Fibroblast of upper back skin (primary cell): Measurements from ENCODE around the gene ZNF362.
"Not testable (repeated sequence)": the region's sequence is repeated elsewhere in the genome, so short reads cannot be mapped to it uniquely, and the experiment has no call there.

Experiments
- DNase-seq: peaks from one replicate; pipeline ENCODE4 v3.0.0-alpha.2; 2013

Gene ZNF362

DNA sequence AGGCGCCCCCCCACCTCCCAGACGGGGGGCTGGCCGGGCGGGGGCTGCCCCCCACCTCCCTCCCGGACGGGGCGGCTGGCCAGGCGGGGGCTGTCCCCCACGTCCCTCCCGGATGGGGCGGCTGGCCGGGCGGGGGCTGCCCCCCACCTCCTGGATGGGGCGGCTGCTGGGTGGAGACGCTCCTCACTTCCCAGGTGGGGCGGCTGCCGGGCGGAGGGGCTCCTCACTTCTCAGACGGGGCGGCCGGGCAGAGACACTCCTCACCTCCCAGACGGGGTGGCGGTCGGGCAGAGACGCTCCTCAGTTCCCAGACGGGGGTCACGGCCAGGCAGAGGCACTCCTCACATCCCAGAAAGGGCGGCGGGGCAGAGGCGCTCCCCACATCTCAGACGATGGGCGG, 53.1 kb downstream of the ZNF362 start:
- not testable (repeated sequence) for DNase-seq

DNA sequence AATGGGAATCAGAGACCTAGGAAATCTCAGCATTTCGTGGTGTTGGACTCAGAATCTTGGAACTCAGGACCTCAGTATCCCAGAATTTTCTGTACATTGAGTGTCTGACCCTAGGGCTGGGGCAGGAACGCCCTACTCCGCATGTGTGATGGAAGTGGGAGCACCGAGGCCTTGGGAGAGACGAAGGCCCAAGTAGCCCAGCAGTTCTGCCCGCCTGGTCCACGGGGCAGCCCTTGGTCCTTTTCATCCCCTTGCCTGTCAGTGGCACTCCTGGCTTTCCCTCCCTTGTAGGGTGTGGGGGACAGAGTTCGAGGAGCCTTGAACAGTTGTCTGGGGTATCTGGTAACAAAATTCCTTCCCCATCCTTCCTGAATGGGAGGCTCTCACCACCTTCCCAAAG, 54.4 kb downstream of the ZNF362 start:
- no peak for DNase-seq

DNA sequence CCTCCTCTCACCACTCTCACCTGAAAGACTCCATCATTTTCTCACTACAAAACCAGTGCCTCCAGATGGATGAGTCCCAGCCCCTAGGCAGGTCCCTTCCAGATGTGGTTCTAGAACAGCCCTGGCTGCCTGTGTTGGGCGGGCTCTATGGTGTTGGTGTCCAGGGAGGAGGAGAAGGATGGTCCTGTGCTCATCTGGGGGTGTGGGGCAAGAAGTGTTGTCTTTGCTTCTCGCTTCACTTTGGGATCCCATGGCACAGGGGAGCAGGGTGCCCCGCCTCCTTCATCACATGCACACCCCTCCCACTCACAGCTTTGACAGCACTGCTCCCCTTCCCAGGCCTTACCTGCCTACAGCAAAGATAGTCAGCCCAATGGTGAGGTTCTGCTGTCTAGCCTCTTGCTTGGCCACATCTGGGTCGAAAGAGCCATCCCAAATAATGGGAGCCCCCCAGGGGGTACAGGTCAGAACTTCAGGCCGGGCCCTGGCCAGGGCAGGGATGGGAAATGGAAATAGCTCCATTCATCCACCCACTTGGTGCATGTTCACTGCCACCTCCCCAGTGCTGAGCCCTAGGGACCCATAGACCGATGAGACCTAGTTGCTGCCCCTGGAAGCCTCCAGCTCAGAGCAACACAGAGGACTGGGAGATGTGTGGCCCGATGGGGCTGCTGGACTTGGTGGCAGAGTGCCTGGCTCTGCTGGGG, 55.6 kb downstream of the ZNF362 start:
- no peak for DNase-seq

DNA sequence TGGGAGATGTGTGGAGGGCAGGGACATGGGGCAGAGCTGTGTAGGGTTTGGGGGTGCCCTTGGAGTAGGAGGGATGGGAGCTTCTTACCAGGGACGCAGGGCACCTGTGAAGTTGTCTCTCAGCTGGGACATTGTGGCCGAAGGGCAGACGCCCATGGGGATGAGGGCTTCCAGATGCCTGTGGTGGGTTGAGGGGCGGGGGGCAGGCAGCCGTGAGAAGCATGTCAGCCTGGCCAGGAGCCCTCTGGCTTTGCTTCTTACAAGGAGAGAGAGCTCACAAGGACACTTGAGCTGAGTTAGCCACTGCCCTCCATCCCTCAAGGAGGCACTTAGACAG, 56.1 kb downstream of the ZNF362 start:
- DNase-seq: no peak

DNA sequence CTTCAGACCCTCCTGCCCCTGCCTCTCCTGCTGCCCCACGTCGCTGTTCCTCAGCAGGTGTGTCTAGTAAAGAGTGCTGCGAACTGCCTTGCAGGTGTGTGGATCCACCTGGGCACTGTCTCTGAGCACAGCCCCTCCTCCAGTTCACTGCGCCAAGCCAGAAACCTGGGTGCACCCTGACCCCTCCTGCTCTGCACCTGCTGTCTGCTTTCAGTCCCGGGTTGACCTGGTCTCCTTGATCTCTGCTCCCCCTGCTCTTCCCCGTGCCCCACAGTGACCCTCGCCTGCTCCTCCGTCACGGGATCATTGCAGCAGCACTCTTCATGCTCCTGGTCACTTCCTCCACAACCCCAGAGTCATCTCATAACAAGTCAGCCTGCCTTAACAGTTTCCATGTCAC, 58.1 kb downstream of the ZNF362 start:
- no peak for DNase-seq

DNA sequence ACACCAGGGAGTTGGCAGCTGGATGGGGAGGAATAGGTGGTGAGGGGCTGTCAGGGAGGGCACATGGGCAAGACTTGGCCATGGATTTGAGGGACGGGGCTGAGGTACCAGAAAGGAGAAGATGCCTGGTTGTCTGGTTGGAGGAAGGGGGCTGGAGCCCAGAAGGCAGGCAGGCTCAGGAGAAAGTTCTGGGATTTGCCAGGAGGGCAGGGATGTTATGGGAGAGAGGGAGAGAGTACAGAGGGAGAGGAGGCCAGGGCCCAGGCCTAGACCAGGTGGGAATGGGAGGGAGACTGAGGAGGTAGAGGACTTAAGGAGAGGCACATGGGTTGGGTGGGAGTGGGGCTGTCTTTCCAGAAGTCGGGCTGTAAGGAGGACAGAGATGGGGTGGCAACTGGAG, 60.3 kb downstream of the ZNF362 start:
- DNase-seq: no peak

DNA sequence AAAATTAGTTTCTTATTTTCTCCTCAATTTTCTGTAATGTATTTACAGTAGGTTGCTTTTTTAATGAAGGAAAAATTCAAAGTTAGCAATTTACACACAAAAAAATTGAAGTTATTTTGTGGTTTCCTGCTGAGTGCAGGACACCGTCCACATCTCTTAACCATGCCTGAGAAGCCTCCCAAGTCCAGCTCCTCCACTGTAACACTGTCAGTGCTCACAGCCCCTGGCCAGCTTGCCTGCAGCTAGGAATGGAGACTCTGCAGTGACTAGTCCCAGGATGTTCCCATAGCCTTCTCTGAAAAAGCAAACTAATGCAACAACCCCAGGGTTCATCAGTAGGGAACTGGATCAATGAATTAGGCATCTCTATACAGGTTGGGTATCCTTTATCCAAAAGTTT, 61.1 kb downstream of the ZNF362 start:
- no peak for DNase-seq

DNA sequence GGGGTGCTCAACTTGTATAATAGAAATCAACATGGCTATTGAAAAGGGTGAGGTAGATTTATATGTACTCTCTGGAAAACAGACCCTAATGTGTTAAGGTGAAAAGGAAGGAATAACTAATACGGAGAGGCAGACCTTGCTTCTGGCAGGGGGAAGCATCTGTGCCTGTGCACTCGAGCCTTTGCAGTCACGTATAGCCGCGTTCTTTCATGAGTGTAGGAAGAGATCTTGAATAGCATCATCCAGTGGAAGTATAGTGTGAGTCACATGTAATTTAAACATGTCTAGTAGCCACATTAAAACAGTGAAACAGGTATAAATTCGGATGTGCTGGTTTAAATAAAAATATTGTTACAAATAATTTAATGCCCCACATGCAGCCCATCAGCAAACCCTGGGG, 61.7 kb downstream of the ZNF362 start:
- DNase-seq: peak; percentile 55

DNA sequence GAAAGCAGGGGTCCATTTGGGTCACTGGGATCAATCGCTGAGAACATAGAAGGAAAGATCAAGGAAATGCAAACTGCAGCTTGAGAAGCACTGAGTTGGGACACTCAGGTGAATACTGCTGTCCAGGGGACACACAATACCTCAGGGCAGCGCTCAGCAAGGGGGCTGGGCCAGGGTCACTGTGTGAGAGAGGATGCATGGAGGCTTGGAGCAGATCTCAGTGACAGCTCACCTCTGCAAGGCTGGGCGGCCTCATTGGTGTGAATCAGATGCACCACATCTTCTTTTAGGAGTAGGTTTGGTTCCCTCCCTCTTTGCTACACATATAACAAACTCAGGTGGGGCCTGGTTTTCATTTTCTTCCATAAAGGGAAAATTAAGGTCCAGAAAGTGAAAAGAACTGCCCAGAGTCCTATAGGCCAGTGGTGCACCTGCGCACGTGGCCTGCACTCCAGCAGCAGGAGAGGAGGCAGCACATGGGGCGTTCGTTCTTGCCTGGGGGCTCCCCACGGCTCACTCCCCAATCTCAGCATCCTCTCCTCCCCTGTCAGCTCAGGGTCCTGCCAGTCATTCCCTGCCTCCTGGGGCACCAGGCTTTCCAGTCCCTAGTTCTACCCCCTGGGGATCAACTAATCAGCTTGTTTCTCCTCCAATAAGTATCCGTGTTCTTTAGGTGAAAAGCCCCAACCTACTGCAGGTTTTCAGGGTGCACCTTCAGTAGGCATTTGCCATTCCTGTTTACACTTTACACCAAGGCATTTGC, 63.1 kb downstream of the ZNF362 start:
- no peak for DNase-seq

DNA sequence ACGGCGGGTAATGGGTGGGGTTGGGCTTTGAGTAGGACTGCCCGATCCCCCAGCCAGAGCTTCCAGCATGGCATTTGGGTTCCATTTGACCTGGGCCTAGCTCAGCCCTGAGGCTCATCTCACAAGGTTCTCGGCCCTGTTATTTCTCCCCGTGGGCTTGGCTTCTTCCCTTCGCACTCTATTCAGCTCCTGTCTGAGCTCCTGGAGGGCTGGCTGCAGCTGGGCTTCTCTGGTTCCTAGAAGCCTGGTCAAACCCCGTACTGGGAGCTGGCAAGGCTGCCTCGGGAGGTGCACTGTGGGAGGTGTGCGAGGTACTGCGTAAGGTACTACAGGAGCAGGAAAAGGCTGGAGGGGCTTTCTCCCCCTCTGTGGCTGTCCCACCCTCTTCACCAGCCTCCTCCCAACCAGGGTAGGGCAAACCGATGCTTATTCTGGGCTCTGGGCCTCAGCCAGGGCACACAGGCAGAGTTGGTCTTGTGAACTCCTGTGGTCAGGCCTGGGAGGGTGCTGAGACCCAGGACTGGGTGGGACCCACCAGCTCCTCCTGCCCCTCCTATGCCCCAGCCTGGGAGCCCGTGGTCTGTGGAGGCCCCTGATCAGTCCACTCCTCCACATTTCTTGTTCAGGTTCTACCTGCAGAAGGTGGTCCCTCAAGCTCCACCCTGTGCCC, 63.8 kb downstream of the ZNF362 start:
- no peak for DNase-seq

DNA sequence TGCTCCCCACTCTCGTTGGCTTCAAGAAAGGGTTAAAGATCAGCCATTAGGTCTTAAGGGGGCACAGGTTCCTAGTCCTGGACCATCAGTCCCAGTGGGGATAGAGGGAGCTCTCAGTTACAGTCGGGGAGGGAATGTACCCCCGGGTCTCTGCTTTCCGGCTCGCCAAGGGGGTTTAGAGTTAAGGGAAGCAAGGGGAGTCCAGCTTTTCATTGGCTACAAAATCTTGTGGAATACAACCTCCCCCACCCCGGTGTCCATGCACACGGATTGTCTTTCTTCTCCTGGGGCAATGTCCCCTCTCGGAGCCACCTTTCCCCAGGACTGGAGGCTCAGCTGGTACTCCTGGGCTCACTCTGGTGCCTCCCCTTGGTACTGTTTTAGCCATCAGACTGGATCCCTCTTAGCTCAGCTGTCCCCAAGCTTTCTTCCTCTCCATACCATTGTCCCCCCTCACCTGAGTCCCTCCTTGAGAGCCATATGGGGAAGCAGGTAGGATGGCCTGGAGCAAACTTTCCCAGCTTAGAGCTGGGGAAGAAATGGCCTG, 64.4 kb downstream of the ZNF362 start, which contains the start of gene A3GALT2:
A3GALT2 (minus strand) TSS at position 480 of the 547 bp plus-strand sequence; CDS start at position 480, 0 bp downstream.
- DNase-seq: no peak

DNA sequence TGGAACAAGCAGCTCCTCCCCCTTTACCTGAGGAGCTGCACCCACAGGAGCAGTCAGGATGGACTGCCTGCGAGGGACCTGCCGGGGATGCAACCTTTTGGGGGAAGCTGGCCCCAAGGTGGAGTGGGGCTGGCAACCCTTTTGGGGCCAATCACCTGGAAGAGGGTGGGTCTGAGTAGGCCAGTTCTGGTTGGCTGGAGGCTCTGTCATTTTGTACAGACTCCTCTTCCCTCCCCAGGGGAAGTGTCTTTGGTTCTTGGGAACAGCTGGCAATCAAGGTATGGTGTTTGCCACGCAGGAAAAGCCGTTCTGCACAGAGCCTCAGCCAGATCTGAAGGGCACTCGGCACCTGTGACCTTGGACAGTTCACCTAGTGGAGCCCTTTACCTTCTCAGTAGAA, 64.9 kb downstream of the ZNF362 start:
- no peak for DNase-seq

DNA sequence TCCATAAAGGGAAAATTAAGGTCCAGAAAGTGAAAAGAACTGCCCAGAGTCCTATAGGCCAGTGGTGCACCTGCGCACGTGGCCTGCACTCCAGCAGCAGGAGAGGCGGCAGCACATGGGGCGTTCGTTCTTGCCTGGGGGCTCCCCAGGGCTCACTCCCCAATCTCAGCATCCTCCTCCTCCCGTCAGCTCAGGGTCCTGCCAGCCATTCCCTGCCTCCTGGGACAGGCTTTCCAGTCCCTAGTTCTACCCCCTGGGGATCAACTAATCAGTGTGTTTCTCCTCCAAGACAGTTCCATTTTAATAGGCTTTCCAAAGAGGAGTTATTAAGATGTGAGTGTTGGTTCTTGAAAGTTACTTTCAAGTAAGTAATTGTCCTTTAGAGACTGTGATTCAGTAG, 65.8 kb downstream of the ZNF362 start:
- DNase-seq: no peak

DNA sequence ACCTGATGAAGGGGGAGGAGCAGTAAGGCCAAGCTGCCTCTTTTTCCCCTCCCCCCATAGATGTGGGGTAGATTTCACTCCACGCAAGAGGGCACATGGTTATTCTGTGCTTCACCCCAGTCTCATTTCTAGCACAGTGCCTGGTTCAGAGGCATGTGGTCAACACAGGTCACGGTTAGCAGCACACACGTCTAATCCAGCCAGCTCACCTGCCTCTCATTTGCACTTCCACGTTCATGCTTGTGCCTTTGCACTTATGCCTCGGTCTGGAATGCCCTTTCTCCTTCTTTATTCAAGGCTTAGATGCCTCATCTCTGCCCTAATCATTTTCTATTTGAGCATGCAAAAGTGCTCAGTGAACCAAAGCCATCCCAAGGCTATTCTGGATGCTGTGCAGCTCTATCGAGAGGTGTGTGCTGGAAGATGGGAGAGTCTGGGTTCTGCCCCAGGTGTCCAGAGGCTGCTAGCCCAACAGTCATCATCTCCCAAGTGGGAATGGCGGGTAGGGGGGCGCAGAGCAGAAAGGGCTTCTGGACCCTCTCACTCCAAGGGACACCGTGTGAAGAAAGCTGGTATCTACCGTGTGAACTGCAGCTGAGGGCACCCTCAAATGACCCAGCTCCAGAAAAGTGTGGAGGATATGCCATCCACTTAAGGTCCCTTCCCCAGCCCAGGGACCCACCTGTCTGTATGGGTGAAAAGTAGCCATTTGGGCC, 66.7 kb downstream of the ZNF362 start:
- no peak for DNase-seq

DNA sequence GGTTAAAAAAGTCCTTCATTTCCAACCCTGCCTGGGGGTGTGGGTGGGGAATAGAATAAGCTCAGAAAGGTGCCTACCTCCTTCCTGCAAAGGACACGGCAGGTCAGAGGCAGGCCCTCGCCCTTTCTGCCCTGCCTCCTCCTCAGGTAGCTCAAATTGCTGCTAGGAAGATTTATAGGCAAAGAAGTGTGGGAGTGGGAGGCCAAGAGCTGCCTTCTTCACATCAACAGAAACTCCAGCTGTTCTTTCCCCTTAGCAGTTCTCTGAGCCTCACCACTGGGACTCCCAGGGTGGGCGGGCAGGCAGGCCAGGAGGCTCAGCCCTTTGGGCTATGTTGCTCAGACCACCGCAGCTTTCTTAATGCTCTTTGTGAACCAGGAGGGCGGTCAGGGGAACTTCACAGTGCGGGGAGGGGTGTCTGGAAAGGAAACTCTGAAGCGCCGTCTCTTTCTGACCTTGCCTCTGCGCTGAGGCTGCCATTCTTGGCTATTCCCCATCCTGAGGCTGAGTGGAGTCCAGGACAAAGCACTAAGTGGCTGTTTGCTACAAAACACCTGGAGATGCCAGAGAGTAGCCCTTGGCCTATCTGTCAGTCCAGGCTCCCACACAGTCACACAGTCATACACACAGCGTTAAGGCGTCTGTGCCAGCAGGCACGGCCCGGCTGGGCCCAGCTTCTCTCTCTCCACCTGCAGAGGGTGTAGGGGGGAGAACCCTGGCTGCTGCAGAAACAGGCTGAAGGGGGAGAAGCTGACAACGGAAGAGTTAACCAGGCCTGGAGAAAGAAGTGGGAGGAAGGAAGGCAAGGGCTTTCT, 67.6 kb downstream of the ZNF362 start:
- no peak for DNase-seq

DNA sequence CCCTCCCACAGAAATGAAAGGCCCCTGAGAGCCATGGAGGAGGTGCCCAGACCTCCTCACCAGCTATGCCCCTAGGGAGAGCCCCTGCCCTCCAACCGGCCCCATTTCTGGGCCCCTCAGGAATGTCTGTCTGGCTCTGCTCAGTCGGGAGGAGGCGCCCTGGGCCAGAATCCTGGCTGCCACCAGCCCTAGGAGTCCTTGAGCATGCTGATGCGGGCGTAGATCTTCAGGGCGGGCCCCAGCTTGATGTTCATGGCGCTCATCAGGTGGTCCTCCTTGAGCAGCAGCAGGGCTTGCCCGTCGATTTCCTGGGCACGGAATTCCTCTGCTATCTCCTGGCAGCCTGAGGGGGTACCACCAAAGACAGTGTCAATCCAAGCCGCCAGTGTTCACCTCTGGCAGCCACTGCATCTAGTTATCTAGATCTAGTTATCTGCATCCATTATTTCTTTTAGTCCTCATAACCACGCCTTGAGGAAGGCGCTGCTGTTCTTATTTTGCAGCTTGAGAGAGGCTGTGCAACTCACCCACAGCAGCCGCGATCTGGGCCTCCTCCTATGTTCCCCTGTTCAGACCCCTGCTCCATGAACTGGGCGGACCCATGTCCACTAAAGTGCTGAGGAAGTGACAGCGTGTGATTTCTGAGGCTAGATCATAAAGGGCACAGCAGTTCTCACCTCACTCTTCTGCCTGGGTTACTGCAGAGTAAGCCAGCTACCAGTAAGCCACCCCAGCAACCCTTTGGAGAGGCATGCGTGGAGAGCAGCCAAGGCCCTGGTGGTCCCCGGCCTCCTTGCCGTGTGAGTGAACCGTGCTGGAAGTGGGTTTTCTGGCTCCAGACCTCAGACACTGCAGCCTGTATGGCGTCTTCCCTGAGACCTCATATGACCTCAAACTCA, 68.6 kb downstream of the ZNF362 start:
- DNase-seq: no peak

DNA sequence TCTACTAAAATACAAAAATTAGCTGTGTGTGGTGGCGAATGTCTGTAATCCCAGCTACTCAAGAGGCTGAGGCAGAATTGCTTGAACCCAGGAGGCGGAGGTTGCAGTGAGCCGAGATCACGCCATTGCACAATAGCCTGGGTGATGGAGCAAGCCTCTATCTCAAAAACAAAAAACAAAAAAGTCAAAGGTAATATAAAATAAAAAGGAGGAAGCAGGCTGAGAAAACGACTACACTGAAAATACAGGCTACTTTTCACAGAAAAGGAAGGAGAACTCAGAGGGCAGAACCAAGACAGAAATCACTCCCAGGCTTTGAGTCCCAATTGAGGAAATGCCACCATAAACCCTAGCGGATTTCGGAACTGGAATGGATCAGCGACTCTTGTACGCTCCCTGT, 70.5 kb downstream of the ZNF362 start:
- DNase-seq: no peak

DNA sequence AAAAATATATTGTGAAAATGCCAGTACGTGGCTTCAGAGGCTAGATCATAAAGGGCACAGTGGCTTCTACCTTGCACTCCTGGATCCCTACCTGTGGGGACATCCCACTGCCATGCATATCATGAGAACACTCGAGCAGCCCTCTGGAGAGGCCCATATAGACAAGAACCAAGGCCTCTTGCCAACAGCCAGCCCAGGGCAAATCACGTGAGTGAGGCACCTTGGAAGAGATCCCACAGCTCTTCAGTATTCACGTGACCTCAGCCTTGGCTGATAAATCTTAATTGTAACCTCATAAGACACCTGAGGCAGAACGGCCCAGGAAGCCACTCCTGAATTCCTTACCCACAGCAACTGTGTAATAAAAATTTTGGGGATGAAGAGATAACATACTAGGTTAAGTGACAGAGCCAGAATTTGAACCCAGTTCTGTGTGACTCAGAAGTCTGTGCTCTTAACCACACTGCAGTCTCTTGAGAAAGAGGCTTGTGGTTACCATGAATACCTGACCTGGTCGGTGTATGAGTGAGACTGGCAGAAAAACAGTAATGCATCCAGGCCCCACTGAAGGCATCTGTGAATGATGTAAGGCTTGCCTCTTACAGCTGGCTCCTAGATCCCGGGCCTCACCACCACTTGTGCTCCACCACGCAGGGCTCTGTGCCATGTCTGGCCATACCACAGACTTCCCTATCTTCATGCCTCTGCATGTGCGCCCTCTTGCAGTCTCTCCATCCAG, 71.5 kb downstream of the ZNF362 start:
- DNase-seq: peak; percentile 95

DNA sequence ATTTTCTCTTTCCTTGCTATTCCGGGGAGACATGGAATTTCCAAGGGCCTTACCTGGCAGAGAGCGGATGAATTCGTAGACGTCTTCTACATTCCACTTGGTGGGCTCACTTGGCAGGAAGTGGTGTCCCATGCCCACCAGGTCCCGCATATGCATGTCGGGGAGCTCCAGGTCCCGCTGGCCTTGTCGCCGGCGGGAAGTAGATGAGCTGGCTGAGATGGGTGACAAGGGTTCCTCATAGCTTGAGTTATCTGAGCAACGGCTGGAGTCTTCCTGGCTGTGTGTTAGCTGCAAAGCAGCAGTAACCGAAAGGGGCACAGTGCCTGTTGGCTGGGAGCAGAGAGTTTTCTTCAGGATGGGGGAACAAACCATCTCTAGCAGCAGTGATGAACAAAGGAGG, 72.5 kb downstream of the ZNF362 start:
- no peak for DNase-seq

DNA sequence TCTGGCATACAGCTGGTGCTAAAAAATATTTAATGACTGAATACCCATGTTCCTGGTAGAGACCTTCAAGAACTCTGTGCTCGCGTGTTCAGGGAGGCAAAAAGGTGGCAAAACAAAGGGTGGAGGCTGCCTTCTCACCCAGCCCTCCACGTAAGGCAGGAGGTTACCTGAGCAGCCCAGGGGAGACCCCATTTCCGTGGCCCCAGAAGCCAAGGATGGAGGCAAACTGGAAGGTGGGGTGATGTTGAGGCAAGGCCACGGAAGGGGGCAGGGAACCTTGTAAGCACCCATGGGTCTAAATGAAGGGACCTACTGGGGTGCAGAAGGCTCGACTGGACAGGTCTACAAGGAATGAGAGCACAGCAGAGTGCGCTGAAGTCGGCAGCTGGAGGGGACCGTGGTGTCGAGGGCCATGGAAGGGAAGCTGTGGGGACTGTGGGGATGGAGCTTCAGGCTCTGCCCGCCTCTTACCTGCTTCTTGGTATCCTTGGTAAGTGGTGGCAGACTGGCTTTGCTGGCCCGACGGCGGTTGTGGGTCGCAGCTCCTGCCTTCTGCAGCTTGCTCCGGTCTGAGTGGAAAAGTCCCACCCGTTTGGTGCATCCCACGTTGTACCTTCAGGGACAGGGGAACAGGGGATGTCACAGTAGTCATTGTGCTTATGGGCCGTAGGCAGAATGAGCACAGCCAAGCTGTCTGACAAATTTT, 73.5 kb downstream of the ZNF362 start:
- no peak for DNase-seq
